Spleen (tissue), 7 donors: Measurements from ENCODE around the gene UST.

Experiments
- CTCF ChIP-seq, 11 experiments: fragments of 200-600 bp in 7 of 11; fragments of 450-650 bp in 4 of 11; sonication (generic) in 4 of 11; IDR thresholded peaks in 8 of 11; conservative IDR thresholded peaks in 3 of 11; 1 replicate in 7 of 11; 2 replicates in 4 of 11; pipeline versions ENCODE4 v1.4.0 to v1.8.0; 2016 to 2021; ENCODE audit warnings: antibody characterized with exemption in 11 of 11, inconsistent platforms in 4 of 11, mild to moderate bottlenecking in 1 of 11
- POLR2A ChIP-seq, 3 donors: fragments of 450-650 bp; IDR thresholded peaks; one replicate each; pipeline ENCODE4 v1.5.1; 2017; ENCODE audit warnings: antibody characterized with exemption in 3 of 3, mild to moderate bottlenecking in 1 of 3
- POLR2AphosphoS5 ChIP-seq, 3 donors: sonication (generic); formaldehyde crosslinking; IDR thresholded peaks; one replicate each; pipeline ENCODE4 v1.5.1; 2017; ENCODE audit warnings: antibody characterized with exemption in 3 of 3
- donor health status: DM: no; HTN: no; CAD: no; lungs with moderate emphysema.
- donor health status: DM: no; HTN: no; CAD: no.
- donor health status: DM: no; HTN: no; CAD: no.

GRCh38 chr6:148892247-148892646 is 145.4 kb downstream of the UST start:
- no peak for TF ChIP-seq CTCF (IDR thresholded peaks at IDR 0.05 in 8 of 11, conservative IDR thresholded peaks at IDR 0.05 in 3 of 11)
- TF ChIP-seq POLR2A (IDR thresholded peaks at IDR 0.05) = no peak
- no peak for TF ChIP-seq POLR2AphosphoS5 (IDR thresholded peaks at IDR 0.05)
